Measurements from ENCODE around the gene PSEN1.

Gene PSEN1

DNA sequence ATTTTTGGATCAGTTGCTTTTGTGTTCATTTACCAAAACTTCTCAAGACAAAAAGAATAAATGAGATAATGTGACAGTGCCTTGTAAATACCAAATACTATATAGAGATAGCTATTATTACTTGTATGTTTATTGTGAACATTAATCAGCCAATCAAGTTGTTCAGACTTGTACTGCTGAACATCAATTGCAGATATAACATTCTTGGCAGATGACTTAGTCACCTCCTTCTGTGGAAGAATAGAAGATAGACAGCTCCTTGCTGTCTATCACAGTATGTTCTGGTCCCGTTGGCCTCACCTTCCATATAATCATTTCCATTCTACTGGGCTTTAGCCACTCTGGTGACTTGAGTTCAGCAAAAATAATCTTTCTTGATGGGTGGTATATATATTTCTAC is 30.1 kb downstream of the PSEN1 start:
- TF ChIP-seq, protein P1, sequence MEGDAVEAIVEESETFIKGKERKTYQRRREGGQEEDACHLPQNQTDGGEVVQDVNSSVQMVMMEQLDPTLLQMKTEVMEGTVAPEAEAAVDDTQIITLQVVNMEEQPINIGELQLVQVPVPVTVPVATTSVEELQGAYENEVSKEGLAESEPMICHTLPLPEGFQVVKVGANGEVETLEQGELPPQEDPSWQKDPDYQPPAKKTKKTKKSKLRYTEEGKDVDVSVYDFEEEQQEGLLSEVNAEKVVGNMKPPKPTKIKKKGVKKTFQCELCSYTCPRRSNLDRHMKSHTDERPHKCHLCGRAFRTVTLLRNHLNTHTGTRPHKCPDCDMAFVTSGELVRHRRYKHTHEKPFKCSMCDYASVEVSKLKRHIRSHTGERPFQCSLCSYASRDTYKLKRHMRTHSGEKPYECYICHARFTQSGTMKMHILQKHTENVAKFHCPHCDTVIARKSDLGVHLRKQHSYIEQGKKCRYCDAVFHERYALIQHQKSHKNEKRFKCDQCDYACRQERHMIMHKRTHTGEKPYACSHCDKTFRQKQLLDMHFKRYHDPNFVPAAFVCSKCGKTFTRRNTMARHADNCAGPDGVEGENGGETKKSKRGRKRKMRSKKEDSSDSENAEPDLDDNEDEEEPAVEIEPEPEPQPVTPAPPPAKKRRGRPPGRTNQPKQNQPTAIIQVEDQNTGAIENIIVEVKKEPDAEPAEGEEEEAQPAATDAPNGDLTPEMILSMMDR (conservative IDR thresholded peaks at IDR 0.05), result no peak
- H3K27ac ChIP-seq, result no peak overlapping the region

DNA sequence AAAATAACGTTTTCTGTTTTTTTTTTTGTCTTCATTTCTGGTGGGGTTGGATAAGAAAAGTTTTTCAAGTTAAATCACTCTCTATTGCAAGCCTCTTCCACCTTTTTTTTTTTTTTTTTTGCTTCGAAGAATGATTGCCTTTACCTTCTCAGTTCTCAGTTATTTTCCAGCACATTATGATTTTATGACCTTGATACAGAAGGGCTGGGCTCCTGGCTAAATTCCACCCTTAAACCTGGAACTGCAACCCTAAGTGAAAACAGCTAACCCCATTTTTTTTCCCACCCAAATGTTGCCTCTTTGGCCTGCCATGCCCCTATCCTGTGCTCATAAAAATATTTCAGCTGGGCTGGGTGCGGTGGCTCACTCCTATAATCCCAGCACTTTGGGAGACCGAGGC is 31.4 kb downstream of the PSEN1 start:
- no peak overlapping the region for H3K27ac ChIP-seq
- TF ChIP-seq, protein P1 (conservative IDR thresholded peaks at IDR 0.05), result no peak

DNA sequence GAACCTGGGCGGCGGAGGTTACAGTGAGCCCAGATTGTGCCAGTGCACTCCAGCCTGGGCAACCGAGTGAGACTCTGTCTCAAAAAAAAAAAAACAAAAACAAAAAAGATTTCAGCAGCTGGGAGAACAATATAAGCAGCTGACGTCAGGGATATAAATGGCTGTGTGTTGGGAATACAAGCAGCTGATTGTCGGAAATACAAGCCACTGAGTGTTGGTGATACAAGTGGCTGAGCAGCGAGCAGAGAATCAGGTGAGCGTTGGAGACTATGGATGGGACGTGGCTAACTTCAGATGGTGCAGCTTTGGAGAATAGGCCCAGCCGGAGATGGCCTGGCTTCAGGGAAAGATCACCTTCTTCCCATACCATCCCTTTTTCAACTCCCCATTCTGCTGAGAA is 32.0 kb downstream of the PSEN1 start:
- H3K27ac ChIP-seq, result no peak overlapping the region
- TF ChIP-seq, protein P1 (conservative IDR thresholded peaks at IDR 0.05), result no peak

DNA sequence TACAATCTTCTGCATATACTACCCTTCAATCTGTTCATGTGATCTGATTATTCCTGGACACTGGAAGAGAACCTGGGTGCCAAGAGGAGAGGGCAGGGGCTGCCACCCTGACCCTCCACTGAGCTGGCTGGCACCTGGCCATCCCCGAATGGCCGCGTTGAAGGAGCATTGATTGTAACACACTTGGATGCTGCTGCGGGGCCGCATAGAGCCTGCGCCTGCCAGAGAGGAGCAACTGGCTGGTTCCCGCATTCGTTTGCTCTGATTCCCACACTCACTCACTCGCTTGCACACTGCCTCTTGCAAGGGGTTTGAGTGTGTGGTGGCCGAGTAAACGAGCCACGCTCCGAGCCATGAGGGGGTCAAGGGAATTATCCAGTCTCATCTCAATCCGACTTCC is 32.4 kb downstream of the PSEN1 start:
- TF ChIP-seq, protein P1 (conservative IDR thresholded peaks at IDR 0.05), result no peak

DNA sequence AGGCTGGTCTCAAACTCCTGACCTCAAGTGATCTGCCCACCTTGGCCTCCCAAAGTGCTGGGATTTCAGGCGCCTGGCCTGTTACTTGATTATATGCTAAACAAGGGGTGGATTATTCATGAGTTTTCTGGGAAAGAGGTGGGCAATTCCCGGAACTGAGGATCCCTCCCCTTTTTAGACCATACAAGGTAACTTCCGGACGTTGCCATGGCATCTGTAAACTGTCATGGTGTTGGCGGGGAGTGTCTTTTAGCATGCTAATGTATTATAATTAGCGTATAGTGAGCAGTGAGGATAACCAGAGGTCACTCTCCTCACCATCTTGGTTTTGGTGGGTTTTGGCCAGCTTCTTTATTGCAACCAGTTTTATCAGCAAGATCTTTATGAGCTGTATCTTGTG is 33.5 kb downstream of the PSEN1 start:
- peak overlapping the region; percentile 54 for H3K27ac ChIP-seq

More for the DNA sequence above, 32.4 kb downstream of the PSEN1 start:
- peak overlapping the region; percentile 54; the same call in 1 of the 2 replicates for H3K27ac ChIP-seq

DNA sequence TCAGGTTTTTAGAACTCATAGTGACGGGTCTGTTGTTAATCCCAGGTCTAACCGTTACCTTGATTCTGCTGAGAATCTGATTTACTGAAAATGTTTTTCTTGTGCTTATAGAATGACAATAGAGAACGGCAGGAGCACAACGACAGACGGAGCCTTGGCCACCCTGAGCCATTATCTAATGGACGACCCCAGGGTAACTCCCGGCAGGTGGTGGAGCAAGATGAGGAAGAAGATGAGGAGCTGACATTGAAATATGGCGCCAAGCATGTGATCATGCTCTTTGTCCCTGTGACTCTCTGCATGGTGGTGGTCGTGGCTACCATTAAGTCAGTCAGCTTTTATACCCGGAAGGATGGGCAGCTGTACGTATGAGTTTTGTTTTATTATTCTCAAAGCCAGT is 34.4 kb downstream of the PSEN1 start:
- TF ChIP-seq, protein P1 (conservative IDR thresholded peaks at IDR 0.05), result no peak
- H3K27ac ChIP-seq, result peak overlapping the region; percentile 54

DNA sequence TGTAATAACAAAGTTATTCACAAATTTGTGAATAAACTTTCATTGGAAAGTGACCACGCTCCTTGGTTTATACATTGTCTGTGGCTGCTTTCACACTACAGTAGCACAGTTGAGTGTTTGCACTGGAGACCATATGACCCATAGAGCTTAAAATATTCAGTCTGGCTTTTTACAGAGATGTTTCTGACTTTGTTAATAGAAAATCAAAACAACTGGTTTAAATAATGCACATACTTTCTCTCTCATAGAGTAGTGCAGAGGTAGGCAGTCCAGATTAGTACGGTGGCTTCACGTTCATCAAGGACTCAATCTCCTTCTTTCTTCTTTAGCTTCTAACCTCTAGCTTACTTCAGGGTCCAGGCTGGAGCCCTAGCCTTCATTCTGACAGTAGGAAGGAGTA is 36.2 kb downstream of the PSEN1 start:
- TF ChIP-seq, protein P1 (conservative IDR thresholded peaks at IDR 0.05), result no peak
- H3K27ac ChIP-seq, result no peak overlapping the region

DNA sequence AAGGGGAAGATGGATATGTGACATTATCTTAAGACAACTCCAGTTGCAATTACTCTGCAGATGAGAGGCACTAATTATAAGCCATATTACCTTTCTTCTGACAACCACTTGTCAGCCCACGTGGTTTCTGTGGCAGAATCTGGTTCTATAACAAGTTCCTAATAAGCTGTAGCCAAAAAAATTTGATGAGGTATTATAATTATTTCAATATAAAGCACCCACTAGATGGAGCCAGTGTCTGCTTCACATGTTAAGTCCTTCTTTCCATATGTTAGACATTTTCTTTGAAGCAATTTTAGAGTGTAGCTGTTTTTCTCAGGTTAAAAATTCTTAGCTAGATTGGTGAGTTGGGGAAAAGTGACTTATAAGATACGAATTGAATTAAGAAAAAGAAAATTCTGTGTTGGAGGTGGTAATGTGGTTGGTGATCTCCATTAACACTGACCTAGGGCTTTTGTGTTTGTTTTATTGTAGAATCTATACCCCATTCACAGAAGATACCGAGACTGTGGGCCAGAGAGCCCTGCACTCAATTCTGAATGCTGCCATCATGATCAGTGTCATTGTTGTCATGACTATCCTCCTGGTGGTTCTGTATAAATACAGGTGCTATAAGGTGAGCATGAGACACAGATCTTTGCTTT is 36.9 kb downstream of the PSEN1 start:
- H3K27ac ChIP-seq, result no peak overlapping the region
- TF ChIP-seq, protein P1 (conservative IDR thresholded peaks at IDR 0.05), result peak; percentile 81

All from VCaP (cell line).